Activated CD4-positive, alpha-beta memory T cell treated with anti-CD3 and anti-CD28 coated beads for 36 hours (primary cell): ENCODE measurements around the gene EFCAB11. TPM values are rescaled to one million over a fixed set of nuclear protein-coding genes. Genes with fewer than 3 reads are reported as not detected.

Experiments used
- CTCF ChIA-PET: fragments of 350-600 bp; sonication (Branson Sonifier 250); formaldehyde crosslinking; loops from one replicate; lab custom pipeline; 2021; ENCODE audit warnings: antibody characterized with exemption, inconsistent platforms; lab: Charles Lee
- POLR2A ChIA-PET: fragments of 350-600 bp; sonication (Branson Sonifier 250); formaldehyde crosslinking; loops from one replicate; lab custom pipeline; 2021; ENCODE audit warnings: antibody characterized with exemption; lab: Charles Lee
- DNase-seq: peaks from one replicate; pipeline ENCODE4 v3.0.0-alpha.2; 2020
- H3K27ac Mint-ChIP-seq: one replicate; pipeline ENCODE4 v1.8.0; 2021; ENCODE audit warnings: mixed read lengths
- H3K27me3 Mint-ChIP-seq: one replicate; pipeline ENCODE4 v1.8.0; 2021; ENCODE audit warnings: mixed read lengths
- H3K36me3 Mint-ChIP-seq: one replicate; pipeline ENCODE4 v1.8.0; 2021; ENCODE audit warnings: mixed read lengths
- H3K4me1 Mint-ChIP-seq: one replicate; pipeline ENCODE4 v1.8.0; 2021; ENCODE audit warnings: low read depth, mixed read lengths
- H3K4me3 Mint-ChIP-seq: one replicate; pipeline ENCODE4 v1.8.0; 2021; ENCODE audit warnings: mild to moderate bottlenecking, mixed read lengths
- H3K9me3 Mint-ChIP-seq: one replicate; pipeline ENCODE4 v1.8.0; 2021; ENCODE audit warnings: mixed read lengths
- intact Hi-C: fragments of 100-400 bp; cut with micrococcal nuclease; formaldehyde crosslinking; loops from one replicate; pipeline ENCODE4 v1.15.1; 2023
- total RNA-seq, 2 experiments: library from RNA; stranded (reverse); gene quantifications; one replicate each; pipeline ENCODE4 v1.2.3, GENCODE V29; 2021

Gene EFCAB11
- total RNA-seq, 2 experiments from 2014 or later, result 10.6 to 10.8 TPM

- intact Hi-C loops, result no loop called here
- Mint-ChIP-seq H3K4me1 (no peaks in the 10 kb centered on the region), H3K27me3 (peaks cover 3% of the 10 kb centered on the region), H3K9me3 (peaks cover 6% of the 10 kb centered on the region), H3K36me3 (no peaks in the 10 kb centered on the region), H3K27ac (no peak overlapping the region), H3K4me3 (no peak overlapping the region)
- CTCF ChIA-PET, result no interaction called here
- POLR2A ChIA-PET, result interaction anchor here (0.8 kb wide), 1 partner anchor 11 kb away, joined by 3 read pairs; no protein-coding TSS in a partner anchor
- DNase-seq, result no peak
These were observed 125.9 kb downstream of the EFCAB11 start for GRCh38 chr14:89828471-89829165.

DNA sequence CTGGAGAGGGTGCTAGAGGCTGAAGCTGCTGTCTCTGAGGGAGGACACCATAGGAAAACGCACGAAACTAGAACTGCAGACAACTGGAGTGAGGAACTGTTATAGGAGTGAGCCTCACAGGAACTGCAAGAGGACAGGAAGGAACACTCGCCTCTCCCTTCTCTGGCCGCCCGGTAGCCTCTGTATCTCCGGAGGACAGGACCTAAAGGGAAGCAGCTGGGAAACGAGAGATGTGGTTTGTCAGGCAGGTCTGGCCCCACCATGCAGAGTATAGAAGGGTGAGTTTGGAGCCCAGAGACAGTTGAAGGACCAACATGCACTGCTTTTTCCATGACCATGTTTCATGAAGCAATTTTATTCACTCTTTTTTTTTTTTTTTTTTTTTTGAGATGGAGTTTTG, 127.3 kb downstream of the EFCAB11 start:
- ChIA-PET POLR2A (no interaction called here), CTCF (no interaction called here)
- H3K36me3 Mint-ChIP-seq, result peaks cover 1% of the 10 kb centered on the region
- no peak overlapping the region for H3K4me3 Mint-ChIP-seq
- H3K27ac Mint-ChIP-seq, result no peak overlapping the region
- no peak for DNase-seq
- peaks cover 3% of the 10 kb centered on the region for H3K27me3 Mint-ChIP-seq
- peaks cover 15% of the 10 kb centered on the region for H3K9me3 Mint-ChIP-seq
- intact Hi-C loops, result no loop called here
- H3K4me1 Mint-ChIP-seq, result no peaks in the 10 kb centered on the region

DNA sequence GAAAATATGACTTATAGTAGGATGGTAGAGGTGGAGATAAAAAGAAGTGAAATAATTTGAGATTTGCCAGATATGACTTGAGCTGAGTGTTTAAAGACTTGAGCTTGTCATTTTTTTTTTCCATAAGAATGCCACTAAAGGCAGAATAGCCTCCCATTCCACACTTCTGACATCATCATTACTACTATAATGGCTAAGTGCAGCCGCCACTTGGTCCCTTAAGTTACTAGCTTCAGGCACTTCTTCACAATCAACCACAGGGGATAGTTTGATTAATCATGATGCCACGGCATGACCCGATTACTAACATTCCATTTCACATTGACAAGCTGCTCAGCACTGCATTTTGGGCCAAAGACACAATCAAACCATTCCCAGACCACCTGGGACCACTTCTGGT, 127.9 kb downstream of the EFCAB11 start:
- Mint-ChIP-seq H3K4me3 (no peak overlapping the region), H3K27me3 (peaks cover 3% of the 10 kb centered on the region), H3K4me1 (no peaks in the 10 kb centered on the region), H3K36me3 (peaks cover 2% of the 10 kb centered on the region), H3K9me3 (peaks cover 16% of the 10 kb centered on the region), H3K27ac (no peak overlapping the region)
- POLR2A ChIA-PET, result no interaction called here
- CTCF ChIA-PET, result no interaction called here
- DNase-seq, result no peak
- intact Hi-C loops, result no loop called here

DNA sequence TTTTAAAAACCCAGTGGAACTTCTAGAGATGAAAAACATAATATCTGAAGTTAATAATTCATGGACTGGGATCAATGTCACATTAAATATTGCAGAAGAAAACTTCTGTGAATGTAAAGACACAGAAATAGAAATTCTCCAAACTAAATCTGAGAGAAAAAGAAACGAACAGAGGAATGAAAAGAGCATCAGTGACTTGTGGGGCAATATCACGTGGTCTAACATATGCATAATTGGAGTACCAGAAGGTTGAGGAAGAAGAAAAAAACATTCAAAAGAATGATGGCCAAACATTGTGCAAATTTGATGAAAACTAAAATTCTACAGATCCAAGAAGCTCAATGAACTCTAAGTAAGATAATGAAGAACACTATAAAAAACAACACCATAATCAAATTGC, 130.8 kb downstream of the EFCAB11 start:
- Mint-ChIP-seq H3K4me1 (no peaks in the 10 kb centered on the region), H3K36me3 (peaks cover 2% of the 10 kb centered on the region), H3K27me3 (peaks cover 3% of the 10 kb centered on the region), H3K4me3 (no peak overlapping the region), H3K9me3 (peaks cover 16% of the 10 kb centered on the region), H3K27ac (no peak overlapping the region)
- POLR2A ChIA-PET, result no interaction called here
- DNase-seq, result no peak
- intact Hi-C loops, result no loop called here
- CTCF ChIA-PET, result no interaction called here

GRCh38 chr14:89814126-89814525, 140.4 kb downstream of the EFCAB11 start:
- no peak for DNase-seq
- no peak overlapping the region for H3K4me3 Mint-ChIP-seq
- intact Hi-C loops, result no loop called here
- no peak overlapping the region for H3K27ac Mint-ChIP-seq
- POLR2A ChIA-PET, result no interaction called here
- peaks cover 5% of the 10 kb centered on the region for H3K27me3 Mint-ChIP-seq
- H3K9me3 Mint-ChIP-seq, result no peaks in the 10 kb centered on the region
- H3K36me3 Mint-ChIP-seq, result no peaks in the 10 kb centered on the region
- H3K4me1 Mint-ChIP-seq, result no peaks in the 10 kb centered on the region
- CTCF ChIA-PET, result no interaction called here

DNA sequence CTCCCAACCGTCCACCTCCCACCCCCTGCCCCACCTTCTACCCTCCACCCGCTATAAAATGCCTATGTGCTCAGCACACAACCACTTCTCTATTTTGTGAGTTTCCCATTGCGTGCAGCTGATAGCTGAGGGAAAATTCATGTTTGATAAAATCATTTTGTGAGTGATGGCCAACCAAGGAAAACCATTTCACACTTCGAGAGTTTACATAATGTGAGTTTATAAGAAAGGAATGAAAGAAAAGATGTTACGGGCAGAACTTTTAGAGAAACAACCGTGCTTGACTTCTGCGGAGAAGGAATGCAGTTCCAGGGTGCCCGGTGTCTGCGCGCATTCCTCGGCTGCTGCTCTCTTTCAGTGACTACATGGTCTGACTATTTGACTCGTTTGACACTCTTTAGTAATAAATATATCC, 140.9 kb downstream of the EFCAB11 start:
- Mint-ChIP-seq H3K4me1 (no peaks in the 10 kb centered on the region), H3K9me3 (no peaks in the 10 kb centered on the region), H3K4me3 (no peak overlapping the region), H3K27me3 (peaks cover 9% of the 10 kb centered on the region), H3K36me3 (no peaks in the 10 kb centered on the region), H3K27ac (no peak overlapping the region)
- intact Hi-C loops, result no loop called here
- ChIA-PET CTCF (no interaction called here), POLR2A (no interaction called here)
- DNase-seq, result no peak

DNA sequence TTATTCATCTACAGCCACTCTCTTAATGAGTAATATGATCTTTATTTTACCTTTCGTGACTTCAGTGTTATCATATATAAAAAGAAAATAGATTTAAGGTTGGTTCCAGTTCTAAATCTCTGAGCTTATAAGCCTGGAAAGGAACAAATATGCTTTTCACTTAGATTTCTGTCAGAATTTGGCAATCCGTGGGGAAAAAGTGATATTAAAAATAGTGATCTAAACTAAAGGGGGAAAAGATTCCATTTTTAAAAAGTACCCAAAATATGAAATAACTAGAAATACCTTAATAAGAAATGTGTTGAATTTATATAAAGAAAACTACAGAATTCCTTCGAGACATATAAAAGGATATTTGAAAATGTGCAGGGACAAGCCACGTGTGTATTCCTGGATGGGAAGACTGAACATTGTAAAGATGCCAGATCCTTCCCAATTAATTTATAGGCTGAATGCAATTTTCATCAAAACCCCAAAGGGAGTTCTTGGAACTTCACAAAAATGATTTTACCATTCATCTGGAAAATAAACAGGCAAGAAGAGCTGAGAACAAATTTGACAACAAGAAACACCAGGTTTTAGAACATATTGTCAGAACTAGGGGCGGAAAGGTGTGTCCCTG, 142.5 kb downstream of the EFCAB11 start:
- Mint-ChIP-seq H3K27me3 (peaks cover 10% of the 10 kb centered on the region), H3K4me1 (no peaks in the 10 kb centered on the region), H3K36me3 (no peaks in the 10 kb centered on the region), H3K4me3 (no peak overlapping the region), H3K27ac (no peak overlapping the region), H3K9me3 (no peaks in the 10 kb centered on the region)
- ChIA-PET POLR2A (no interaction called here), CTCF (no interaction called here)
- intact Hi-C loops, result no loop called here
- no peak for DNase-seq

DNA sequence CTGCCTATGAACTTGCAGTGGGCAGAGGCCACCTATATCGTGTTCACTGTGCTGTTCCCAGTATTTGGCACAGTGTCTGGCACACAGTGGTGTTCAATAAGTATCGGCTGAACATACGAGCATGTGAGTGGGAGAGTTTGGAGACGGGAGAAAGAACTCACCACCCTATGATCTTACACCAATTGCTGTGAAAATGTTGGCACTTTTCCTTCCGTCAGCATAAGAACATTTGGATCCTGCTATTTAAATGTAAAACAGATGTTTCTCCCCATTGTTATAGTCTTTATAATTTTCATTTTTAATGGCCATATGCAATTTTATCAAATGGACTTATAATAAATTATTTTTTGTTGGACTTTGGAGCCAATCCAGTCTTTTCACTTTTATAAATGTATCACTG, 144.4 kb downstream of the EFCAB11 start:
- POLR2A ChIA-PET, result no interaction called here
- no peak overlapping the region for H3K27ac Mint-ChIP-seq
- H3K27me3 Mint-ChIP-seq, result peaks cover 10% of the 10 kb centered on the region
- CTCF ChIA-PET, result no interaction called here
- no peak for DNase-seq
- no peaks in the 10 kb centered on the region for H3K4me1 Mint-ChIP-seq
- no peaks in the 10 kb centered on the region for H3K36me3 Mint-ChIP-seq
- H3K9me3 Mint-ChIP-seq, result no peaks in the 10 kb centered on the region
- H3K4me3 Mint-ChIP-seq, result no peak overlapping the region
- intact Hi-C loops, result no loop called here

DNA sequence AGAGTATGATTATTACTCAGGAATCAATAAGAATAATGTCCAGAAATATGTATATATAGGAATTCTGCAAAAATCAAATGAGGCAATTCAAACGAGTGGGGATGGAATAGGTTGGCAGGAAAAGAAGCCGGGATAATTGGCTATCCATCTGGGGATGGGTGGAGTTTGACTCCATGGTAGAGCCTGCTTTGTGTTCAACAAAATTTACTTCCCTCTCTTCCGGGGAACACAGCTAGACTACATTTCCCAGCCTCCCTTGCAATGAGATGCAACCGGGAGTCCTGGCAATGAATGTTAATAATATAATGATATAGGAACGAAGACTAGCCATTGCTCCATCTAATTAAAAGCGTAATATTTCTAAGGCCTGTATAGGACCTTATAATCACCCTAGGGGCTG, 146.6 kb downstream of the EFCAB11 start:
- H3K36me3 Mint-ChIP-seq, result no peaks in the 10 kb centered on the region
- no peak for DNase-seq
- no peak overlapping the region for H3K27ac Mint-ChIP-seq
- no peaks in the 10 kb centered on the region for H3K9me3 Mint-ChIP-seq
- no peaks in the 10 kb centered on the region for H3K4me1 Mint-ChIP-seq
- intact Hi-C loops, result no loop called here
- ChIA-PET CTCF (no interaction called here), POLR2A (no interaction called here)
- peaks cover 9% of the 10 kb centered on the region for H3K27me3 Mint-ChIP-seq
- no peak overlapping the region for H3K4me3 Mint-ChIP-seq

DNA sequence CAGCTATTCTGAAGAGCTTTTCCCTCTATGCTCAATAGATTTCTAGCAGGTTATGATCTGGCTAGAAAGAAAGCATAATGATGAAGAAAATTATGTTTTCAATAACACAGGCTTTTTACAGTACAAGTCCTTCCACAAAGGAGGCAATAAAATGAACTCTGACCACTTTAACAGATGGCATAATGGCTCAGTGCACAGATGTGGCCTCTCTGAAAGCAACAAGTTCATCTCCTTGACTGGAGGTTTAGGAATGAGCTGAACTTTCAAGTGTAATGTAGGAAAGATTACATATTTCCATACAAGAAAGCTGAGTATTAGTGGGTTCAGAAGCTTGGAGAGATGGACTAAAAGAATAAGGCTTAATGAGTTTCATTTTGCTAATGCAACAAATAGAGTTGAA, 147.4 kb downstream of the EFCAB11 start:
- Mint-ChIP-seq H3K9me3 (no peaks in the 10 kb centered on the region), H3K36me3 (no peaks in the 10 kb centered on the region), H3K4me1 (no peaks in the 10 kb centered on the region), H3K27ac (no peak overlapping the region), H3K4me3 (no peak overlapping the region), H3K27me3 (peaks cover 9% of the 10 kb centered on the region)
- intact Hi-C loops, result no loop called here
- ChIA-PET POLR2A (no interaction called here), CTCF (no interaction called here)
- DNase-seq, result no peak

DNA sequence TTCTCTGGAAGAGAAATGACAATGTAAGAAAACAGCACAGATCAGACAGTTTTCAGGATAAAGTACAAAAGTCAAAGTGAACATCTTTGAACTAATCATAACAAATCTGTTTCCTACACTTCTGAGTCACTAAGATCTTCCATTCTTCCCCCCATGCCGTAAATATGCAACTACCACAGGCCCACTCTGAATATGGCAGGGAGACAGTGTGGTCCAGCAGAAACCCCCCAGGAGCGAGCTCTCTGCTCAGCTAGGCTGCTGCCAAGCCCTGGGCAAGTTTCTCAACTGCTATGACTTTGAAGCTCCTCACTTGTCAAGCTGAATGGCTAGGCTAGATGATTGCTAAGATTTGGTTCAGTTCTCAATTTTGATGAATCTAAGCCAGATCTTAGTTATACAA, 148.1 kb downstream of the EFCAB11 start:
- peaks cover 9% of the 10 kb centered on the region for H3K27me3 Mint-ChIP-seq
- H3K27ac Mint-ChIP-seq, result no peak overlapping the region
- H3K4me3 Mint-ChIP-seq, result no peak overlapping the region
- intact Hi-C loops, result no loop called here
- ChIA-PET POLR2A (interaction anchor here (0.5 kb wide), 1 partner anchor 851 kb away, joined by 3 read pairs; no protein-coding TSS in a partner anchor), CTCF (interaction anchor here (1.0 kb wide), 1 partner anchor 779 kb away, joined by 3 read pairs; no protein-coding TSS in a partner anchor)
- no peaks in the 10 kb centered on the region for H3K36me3 Mint-ChIP-seq
- H3K9me3 Mint-ChIP-seq, result no peaks in the 10 kb centered on the region
- no peaks in the 10 kb centered on the region for H3K4me1 Mint-ChIP-seq
- no peak for DNase-seq

DNA sequence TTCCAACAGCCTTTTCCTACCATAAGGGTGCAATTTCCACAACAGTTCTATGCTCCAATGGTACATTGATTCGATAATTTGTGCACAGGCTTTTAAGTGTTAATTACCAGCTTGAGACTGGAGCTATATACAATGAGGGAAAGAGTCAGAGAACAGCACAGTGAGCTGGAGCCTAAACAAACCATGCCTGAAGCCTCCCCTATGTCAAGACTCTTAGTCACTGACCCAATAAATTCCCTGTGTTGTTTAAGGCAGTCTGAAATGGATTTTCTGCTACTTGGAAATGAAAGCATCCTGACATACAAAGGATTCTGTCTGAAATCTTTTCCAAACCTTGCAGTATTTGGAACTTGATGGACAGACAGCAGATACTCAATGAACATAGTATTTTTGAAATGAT, 149.0 kb downstream of the EFCAB11 start:
- no peaks in the 10 kb centered on the region for H3K36me3 Mint-ChIP-seq
- ChIA-PET CTCF (no interaction called here), POLR2A (no interaction called here)
- H3K9me3 Mint-ChIP-seq, result no peaks in the 10 kb centered on the region
- intact Hi-C loops, result no loop called here
- no peak for DNase-seq
- no peaks in the 10 kb centered on the region for H3K4me1 Mint-ChIP-seq
- H3K27me3 Mint-ChIP-seq, result peaks cover 6% of the 10 kb centered on the region
- no peak overlapping the region for H3K4me3 Mint-ChIP-seq
- no peak overlapping the region for H3K27ac Mint-ChIP-seq

DNA sequence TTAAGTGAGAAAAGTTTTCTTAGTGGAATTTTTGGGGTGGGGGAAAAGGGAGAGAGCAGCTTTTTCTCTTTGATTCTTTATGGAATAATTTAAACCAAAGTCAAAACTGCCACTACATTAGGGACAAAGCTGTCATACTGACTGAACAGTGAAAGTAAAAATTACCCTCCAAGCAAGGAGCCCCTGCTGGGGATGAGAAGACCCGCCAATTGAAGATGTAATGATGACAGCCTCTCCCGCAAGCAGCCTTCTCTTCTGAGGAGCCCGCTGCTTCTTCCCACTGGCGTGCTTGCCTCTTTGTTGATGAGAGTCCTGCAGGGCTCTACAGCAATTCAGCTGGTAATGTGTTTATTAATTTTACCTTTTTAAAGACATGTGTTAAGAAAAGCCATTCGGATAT, 151.0 kb downstream of the EFCAB11 start:
- Mint-ChIP-seq H3K4me3 (no peak overlapping the region), H3K4me1 (no peaks in the 10 kb centered on the region), H3K27me3 (peaks cover under 1% of the 10 kb centered on the region), H3K27ac (no peak overlapping the region), H3K9me3 (no peaks in the 10 kb centered on the region), H3K36me3 (no peaks in the 10 kb centered on the region)
- POLR2A ChIA-PET, result no interaction called here
- CTCF ChIA-PET, result no interaction called here
- DNase-seq, result no peak
- intact Hi-C loops, result no loop called here
